Activated CD4-positive, alpha-beta T cell treated with anti-CD3 and anti-CD28 coated beads, Interleukin-2, amount 10 ng/mL, durations not matched to agents 24 days and 14 days (primary cell): ENCODE measurements around the gene KRAS. TPM values are rescaled to one million over a fixed set of nuclear protein-coding genes. Genes with fewer than 3 reads are reported as not detected.

ENCODE experiments used
- DNase-seq: peaks from one replicate; pipeline ENCODE4 v3.0.0; 2022
- H3K27ac Mint-ChIP-seq: one replicate; pipeline ENCODE4 v1.8.0; 2022; ENCODE audit warnings: mild to moderate bottlenecking, mixed read lengths
- H3K27me3 Mint-ChIP-seq: one replicate; pipeline ENCODE4 v1.8.0; 2022; ENCODE audit warnings: mixed read lengths
- H3K36me3 Mint-ChIP-seq: one replicate; pipeline ENCODE4 v1.8.0; 2022; ENCODE audit warnings: low read depth, mild to moderate bottlenecking, mixed read lengths
- H3K4me1 Mint-ChIP-seq: one replicate; pipeline ENCODE4 v1.8.0; 2021; ENCODE audit warnings: mixed read lengths
- H3K4me3 Mint-ChIP-seq: one replicate; pipeline ENCODE4 v1.8.0; 2022; ENCODE audit warnings: mild to moderate bottlenecking, moderate library complexity, mixed read lengths
- H3K9me3 Mint-ChIP-seq: one replicate; pipeline ENCODE4 v1.8.0; 2021; ENCODE audit warnings: mixed read lengths
- intact Hi-C: fragments of 100-400 bp; cut with micrococcal nuclease; formaldehyde crosslinking; loops from one replicate; pipeline ENCODE4 v1.15.1; 2023
- total RNA-seq: library from RNA; stranded (reverse); gene quantifications from 2 replicates; pipeline ENCODE4 v1.2.3, GENCODE V29; 2022

The KRAS gene
- total RNA-seq, 1 donor from 2014 or later: 26.4 TPM

- peak overlapping the region; percentile 92 for H3K27ac Mint-ChIP-seq
- H3K27me3 Mint-ChIP-seq: peaks cover 8% of the 10 kb centered on the region
- H3K4me3 Mint-ChIP-seq: peak overlapping the region; percentile 86
- no peaks in the 10 kb centered on the region for H3K9me3 Mint-ChIP-seq
- H3K4me1 Mint-ChIP-seq: peaks cover 31% of the 10 kb centered on the region
- peak; percentile 89 for DNase-seq
- intact Hi-C loops: loop anchor here (1.0 to 5.0 kb wide), 4 partner anchors 9 to 198 kb away; partner anchors contain the start of genes DNAI7 and ETFRF1
- peaks cover 17% of the 10 kb centered on the region for H3K36me3 Mint-ChIP-seq
Observed at GRCh38 chr12:25249931-25250738, 594 bp downstream of the KRAS start.

- peaks cover 4% of the 10 kb centered on the region for H3K27me3 Mint-ChIP-seq
- DNase-seq: peak; percentile 39
- peaks cover 23% of the 10 kb centered on the region for H3K36me3 Mint-ChIP-seq
- H3K9me3 Mint-ChIP-seq: no peaks in the 10 kb centered on the region
- H3K27ac Mint-ChIP-seq: no peak overlapping the region
- peak overlapping the region; percentile 86 for H3K4me3 Mint-ChIP-seq
- peaks cover 34% of the 10 kb centered on the region for H3K4me1 Mint-ChIP-seq
- intact Hi-C loops: no loop called here
Observed at GRCh38 chr12:25248732-25249131, 2.0 kb downstream of the KRAS start.

- peak overlapping the region; percentile 4 for H3K4me3 Mint-ChIP-seq
- H3K36me3 Mint-ChIP-seq: peaks cover 23% of the 10 kb centered on the region
- peaks cover 4% of the 10 kb centered on the region for H3K27me3 Mint-ChIP-seq
- peak; percentile 52 for DNase-seq
- no peaks in the 10 kb centered on the region for H3K9me3 Mint-ChIP-seq
- H3K27ac Mint-ChIP-seq: no peak overlapping the region
- peaks cover 29% of the 10 kb centered on the region for H3K4me1 Mint-ChIP-seq
- intact Hi-C loops: no loop called here
Observed at GRCh38 chr12:25248137-25248536, 2.6 kb downstream of the KRAS start.

DNA sequence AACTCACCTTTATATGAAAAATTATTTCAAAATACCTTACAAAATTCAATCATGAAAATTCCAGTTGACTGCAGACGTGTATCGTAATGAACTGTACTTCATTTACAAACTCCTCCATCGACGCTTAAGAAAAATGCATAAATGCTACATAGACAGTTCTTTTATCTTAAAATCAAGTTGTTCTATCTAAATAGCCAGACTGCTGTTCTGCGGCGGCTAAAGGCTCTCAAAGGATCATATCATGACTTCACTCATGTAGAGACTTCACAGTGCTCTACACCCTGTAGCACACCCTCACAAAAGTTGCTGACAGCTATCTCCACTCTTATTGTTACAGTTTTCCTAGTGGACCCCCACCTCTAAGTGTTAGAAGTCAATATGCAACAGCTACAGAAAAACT is 5.2 kb downstream of the KRAS start:
- H3K27ac Mint-ChIP-seq: no peak overlapping the region
- peak; percentile 36 for DNase-seq
- no peaks in the 10 kb centered on the region for H3K27me3 Mint-ChIP-seq
- H3K4me3 Mint-ChIP-seq: no peak overlapping the region
- intact Hi-C loops: no loop called here
- peaks cover 26% of the 10 kb centered on the region for H3K4me1 Mint-ChIP-seq
- H3K36me3 Mint-ChIP-seq: peaks cover 31% of the 10 kb centered on the region
- no peaks in the 10 kb centered on the region for H3K9me3 Mint-ChIP-seq

GRCh38 chr12:25243680-25243990 is 7.1 kb downstream of the KRAS start:
- Mint-ChIP-seq H3K4me1 (peaks cover 23% of the 10 kb centered on the region), H3K27ac (no peak overlapping the region)
- intact Hi-C loops: no loop called here

GRCh38 chr12:25242981-25243679 is 7.6 kb downstream of the KRAS start:
- Mint-ChIP-seq H3K36me3 (peaks cover 40% of the 10 kb centered on the region), H3K27me3 (no peaks in the 10 kb centered on the region), H3K4me3 (no peak overlapping the region), H3K9me3 (no peaks in the 10 kb centered on the region), H3K27ac (no peak overlapping the region), H3K4me1 (peaks cover 21% of the 10 kb centered on the region)
- peak; percentile 18 for DNase-seq
- intact Hi-C loops: no loop called here

More at GRCh38 chr12:25243680-25243990, 7.1 kb downstream of the KRAS start:
- Mint-ChIP-seq H3K36me3 (peaks cover 43% of the 10 kb centered on the region), H3K27me3 (no peaks in the 10 kb centered on the region), H3K4me3 (no peak overlapping the region), H3K9me3 (no peaks in the 10 kb centered on the region)
- no peak for DNase-seq

DNA sequence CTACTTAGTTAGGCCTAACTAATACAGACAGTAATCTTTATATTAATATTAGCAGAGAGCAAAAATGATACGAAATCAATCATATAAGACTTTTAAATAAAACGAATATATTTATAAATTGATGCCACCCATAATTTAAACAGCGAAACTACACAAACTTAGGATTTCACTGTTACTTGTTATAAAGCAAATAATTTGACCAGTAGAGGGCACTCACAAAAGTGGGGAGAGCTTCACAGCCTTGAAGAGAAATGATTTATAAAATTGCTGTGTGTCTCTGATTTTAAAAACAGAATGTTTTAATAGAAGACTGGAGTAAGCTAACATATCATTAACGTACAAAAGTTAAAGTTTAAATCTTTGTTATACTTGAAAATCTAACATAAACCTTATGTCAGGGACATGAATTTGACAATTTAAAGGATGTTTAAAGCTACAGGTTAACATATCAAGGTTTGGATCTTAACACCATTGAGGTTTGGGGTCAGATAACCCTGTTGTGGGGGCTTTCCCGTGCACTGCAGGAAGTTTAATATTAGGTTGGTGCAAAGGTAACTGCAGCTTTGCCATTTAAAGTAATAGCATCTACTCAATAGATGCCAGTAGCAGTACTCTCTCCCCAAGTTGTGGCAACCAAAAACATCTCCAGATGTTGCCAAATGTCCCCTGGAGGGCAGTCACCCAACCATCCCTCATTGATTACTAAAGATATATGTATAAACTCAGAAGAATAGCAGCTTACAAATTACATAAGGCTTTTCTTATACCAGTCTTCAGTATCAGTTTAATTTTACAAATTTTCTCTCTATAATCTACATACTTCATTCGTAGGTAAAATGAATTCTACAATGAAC is 9.3 kb downstream of the KRAS start:
- DNase-seq: peak; percentile 66
- H3K36me3 Mint-ChIP-seq: peaks cover 44% of the 10 kb centered on the region
- H3K4me1 Mint-ChIP-seq: peaks cover 22% of the 10 kb centered on the region
- no peaks in the 10 kb centered on the region for H3K9me3 Mint-ChIP-seq
- no peak overlapping the region for H3K27ac Mint-ChIP-seq
- H3K4me3 Mint-ChIP-seq: no peak overlapping the region
- H3K27me3 Mint-ChIP-seq: no peaks in the 10 kb centered on the region
- intact Hi-C loops: loop anchor here (1.0 kb wide), 3 partner anchors 9 to 146 kb away; partner anchors contain the start of gene KRAS

DNA sequence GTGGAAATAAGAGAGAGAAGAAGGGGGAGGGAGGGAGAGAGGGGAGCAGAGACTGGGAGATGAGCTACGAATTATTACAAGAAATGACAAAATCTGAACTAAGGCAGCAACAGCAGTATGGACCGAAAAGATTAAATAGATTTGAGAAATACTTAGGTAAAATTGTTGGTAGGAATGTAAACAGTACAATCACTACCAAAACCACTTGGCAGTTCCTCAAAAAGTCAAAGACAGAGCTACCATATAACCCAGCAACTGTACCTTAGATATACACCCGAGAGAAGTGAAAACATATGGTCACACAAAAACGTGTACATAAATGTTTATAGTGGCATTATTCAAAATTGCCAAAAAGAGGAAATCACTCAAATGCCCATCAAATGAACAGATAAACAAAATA is 14.1 kb downstream of the KRAS start:
- Mint-ChIP-seq H3K27me3 (no peaks in the 10 kb centered on the region), H3K9me3 (no peaks in the 10 kb centered on the region), H3K4me3 (no peak overlapping the region), H3K27ac (peak overlapping the region; percentile 3), H3K36me3 (peaks cover 37% of the 10 kb centered on the region), H3K4me1 (peaks cover 14% of the 10 kb centered on the region)
- intact Hi-C loops: loop anchor here (10.0 kb wide), 1 partner anchor 788 kb away; no protein-coding TSS in a partner anchor
- no peak for DNase-seq

DNA sequence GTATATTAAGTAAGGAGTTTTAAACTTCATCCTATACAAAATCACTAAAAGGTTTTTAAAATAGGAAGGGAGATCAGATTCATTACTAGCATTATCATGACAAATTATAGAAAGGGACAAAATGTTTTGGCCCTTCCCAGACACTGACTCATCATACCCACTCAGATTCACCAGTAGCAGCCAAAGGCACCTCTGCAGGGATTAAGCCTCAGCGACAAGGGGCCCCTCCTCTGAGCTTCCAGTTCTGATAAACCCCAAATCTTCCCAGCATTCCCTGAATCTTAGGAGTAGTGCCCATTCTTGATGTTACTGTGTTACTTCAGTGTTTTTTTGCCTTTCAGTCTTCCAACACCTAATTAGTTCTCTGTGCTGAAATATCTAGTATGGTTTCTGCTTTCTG is 14.5 kb downstream of the KRAS start:
- no peak for DNase-seq
- Mint-ChIP-seq H3K4me1 (peaks cover 11% of the 10 kb centered on the region), H3K4me3 (no peak overlapping the region), H3K27me3 (no peaks in the 10 kb centered on the region), H3K36me3 (peaks cover 37% of the 10 kb centered on the region), H3K9me3 (no peaks in the 10 kb centered on the region), H3K27ac (peak overlapping the region; percentile 3)
- intact Hi-C loops: loop anchor here (10.0 kb wide), 1 partner anchor 789 kb away; no protein-coding TSS in a partner anchor

DNA sequence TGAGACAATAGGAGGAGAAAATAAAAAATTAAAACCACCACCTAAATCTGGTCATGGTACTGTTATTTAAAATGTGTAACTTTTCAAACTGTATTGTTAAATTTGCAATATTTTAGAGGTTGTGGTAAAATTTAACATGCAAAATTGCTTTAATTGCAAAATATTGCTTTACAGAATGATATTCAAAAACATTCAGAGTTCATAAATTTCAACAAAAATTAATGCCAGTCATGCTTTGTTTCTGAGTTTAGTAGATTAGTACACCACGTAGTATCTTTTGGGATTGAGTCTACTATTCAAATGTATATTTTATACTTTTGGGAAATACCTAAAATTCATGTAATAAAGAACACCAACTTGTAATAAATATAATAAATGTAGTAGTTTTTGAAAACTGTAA is 37.4 kb downstream of the KRAS start:
- Mint-ChIP-seq H3K4me3 (no peak overlapping the region), H3K27ac (no peak overlapping the region), H3K36me3 (peaks cover 21% of the 10 kb centered on the region), H3K9me3 (no peaks in the 10 kb centered on the region), H3K27me3 (no peaks in the 10 kb centered on the region), H3K4me1 (peaks cover 2% of the 10 kb centered on the region)
- no peak for DNase-seq
- intact Hi-C loops: no loop called here

DNA sequence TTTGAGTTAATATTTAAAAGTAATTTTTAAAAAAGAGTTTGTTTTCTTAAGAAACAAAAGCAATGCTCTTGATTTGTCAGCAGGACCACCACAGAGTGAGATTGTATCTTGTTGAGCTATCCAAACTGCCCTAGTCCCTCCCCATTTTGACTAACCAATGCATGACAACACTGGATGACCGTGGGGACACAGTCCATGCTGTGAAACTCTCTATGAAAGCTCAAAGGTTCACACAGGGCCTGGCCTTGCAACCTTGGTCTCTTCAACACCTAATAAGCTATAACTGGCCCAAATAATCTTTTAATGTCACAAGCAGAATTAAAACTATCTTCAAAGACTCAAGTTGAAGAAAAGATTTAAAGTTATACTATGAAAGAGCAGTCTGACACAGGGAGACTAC is 42.2 kb downstream of the KRAS start:
- DNase-seq: peak; percentile 17
- Mint-ChIP-seq H3K4me3 (no peak overlapping the region), H3K27ac (no peak overlapping the region), H3K27me3 (no peaks in the 10 kb centered on the region), H3K36me3 (peaks cover 17% of the 10 kb centered on the region), H3K9me3 (no peaks in the 10 kb centered on the region), H3K4me1 (peaks cover 2% of the 10 kb centered on the region)
- intact Hi-C loops: no loop called here

GRCh38 chr12:25207846-25208245 is 42.9 kb downstream of the KRAS start:
- intact Hi-C loops: no loop called here
- no peak for DNase-seq
- Mint-ChIP-seq H3K4me1 (peaks cover 2% of the 10 kb centered on the region), H3K4me3 (no peak overlapping the region), H3K27ac (no peak overlapping the region), H3K27me3 (no peaks in the 10 kb centered on the region), H3K36me3 (peaks cover 20% of the 10 kb centered on the region), H3K9me3 (no peaks in the 10 kb centered on the region)

- intact Hi-C loops: no loop called here
- H3K9me3 Mint-ChIP-seq: no peaks in the 10 kb centered on the region
- H3K4me1 Mint-ChIP-seq: peaks cover 2% of the 10 kb centered on the region
- no peaks in the 10 kb centered on the region for H3K27me3 Mint-ChIP-seq
- no peak overlapping the region for H3K27ac Mint-ChIP-seq
- peaks cover 24% of the 10 kb centered on the region for H3K36me3 Mint-ChIP-seq
- DNase-seq: no peak
- H3K4me3 Mint-ChIP-seq: no peak overlapping the region
Observed at GRCh38 chr12:25207411-25207810, 43.3 kb downstream of the KRAS start.
